ENCODE measurements around the gene LSM14B. TPM values are rescaled to one million over a fixed set of nuclear protein-coding genes. Genes with fewer than 3 reads are reported as not detected.
A peak's percentile ranks its signal among the peaks of the same experiment; 100 is the strongest.

LSM14B gene
- polyA plus RNA-seq, 4 donors, result 52.2 to 61.7 (median 53.4) TPM

DNA sequence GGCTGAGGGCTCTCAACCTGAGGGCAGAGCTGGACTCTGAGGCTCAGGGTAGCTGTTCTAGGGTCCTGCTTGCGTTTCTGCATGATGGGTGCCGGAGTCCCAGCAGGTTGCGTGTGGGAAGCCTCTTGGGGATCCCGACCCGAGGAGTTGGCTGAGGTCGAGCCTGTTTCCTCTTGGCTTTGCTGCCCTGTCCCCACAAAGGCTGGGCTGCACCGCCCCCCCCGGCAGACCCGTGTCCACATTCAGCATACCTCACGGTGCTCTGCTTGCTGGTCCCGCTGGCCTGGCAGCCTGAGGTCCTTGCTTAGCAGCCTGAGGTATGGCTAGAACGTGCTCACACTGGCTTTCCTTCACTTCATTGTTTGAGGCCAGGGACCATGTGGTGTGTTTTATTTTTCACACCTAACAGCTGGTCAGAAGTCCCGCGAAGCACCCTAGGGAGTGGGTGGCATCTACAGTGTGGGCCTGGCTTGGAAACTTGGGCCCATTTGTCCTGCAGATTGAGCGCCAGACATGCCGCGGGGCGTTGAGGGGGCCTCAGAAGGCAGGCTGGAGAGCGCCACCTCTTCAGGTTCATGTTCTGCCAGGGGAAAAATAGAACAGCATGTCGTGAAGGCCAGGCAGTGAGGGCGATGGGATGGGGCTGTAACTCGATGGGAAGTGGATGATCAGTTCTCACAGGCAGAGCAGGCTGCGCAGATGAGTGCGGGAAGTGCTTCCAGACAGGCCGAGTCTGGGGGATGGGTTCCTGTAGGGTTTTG lies 9.5 kb downstream of the LSM14B start:
- no peak for DNase-seq (ENCODE audit: low read depth in 4 of 4, low spot score in 3 of 4)

- no peak for DNase-seq (ENCODE audit: low read depth in 4 of 4, low spot score in 3 of 4)
These were observed 10.1 kb downstream of the LSM14B start for GRCh38 chr20:62132421-62132820.

DNA sequence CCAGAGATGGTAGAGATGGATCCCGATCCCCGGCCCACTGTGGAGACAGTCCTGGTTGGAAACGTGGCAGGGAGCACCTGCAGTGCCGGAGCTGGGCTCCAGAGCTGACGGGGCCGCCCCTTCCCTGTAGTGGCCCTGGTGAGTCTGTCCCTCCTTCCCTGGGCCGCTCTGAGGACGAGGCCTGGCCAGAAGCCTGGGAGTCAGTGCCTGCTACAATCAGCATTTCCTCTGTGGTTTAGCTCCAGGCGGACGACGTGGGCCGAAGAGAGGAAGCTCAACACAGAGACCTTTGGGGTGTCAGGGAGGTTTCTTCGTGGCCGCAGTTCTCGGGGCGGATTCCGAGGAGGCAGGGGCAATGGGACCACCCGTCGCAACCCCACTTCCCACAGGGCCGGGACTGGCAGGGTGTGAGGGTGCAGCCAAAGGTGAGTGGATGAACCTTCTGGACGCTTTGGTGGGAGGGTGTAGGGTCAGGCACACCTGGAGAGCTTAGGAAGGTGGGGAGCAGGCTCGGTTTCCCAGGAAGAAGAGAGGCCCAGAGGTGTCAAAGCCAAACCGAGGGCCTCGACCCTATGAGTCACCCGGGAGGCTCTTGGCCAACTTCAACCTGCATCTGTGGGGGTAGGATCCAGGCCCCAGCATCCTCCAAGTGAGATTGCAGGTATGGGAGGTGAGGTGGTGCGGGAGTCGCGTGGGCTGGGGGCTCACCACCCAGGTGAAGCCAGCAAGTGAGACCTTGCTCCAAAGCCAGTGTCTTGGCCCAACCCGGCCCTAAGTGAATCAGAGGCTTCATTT lies 11.0 kb downstream of the LSM14B start:
- no peak for DNase-seq (ENCODE audit: low read depth in 4 of 4, low spot score in 3 of 4)

GRCh38 chr20:62133864-62134263 lies 11.6 kb downstream of the LSM14B start:
- DNase-seq (ENCODE audit: low read depth in 4 of 4, low spot score in 3 of 4), result no peak

- no peak for DNase-seq (ENCODE audit: low read depth in 4 of 4, low spot score in 3 of 4)
These were observed 12.5 kb downstream of the LSM14B start for GRCh38 chr20:62134735-62135231.

GRCh38 chr20:62135573-62136266 lies 13.4 kb downstream of the LSM14B start:
- no peak for DNase-seq (ENCODE audit: low read depth in 4 of 4, low spot score in 3 of 4)

- DNase-seq (ENCODE audit: low read depth in 4 of 4, low spot score in 3 of 4), result no peak
These were observed 14.2 kb downstream of the LSM14B start for GRCh38 chr20:62136283-62137091.

DNA sequence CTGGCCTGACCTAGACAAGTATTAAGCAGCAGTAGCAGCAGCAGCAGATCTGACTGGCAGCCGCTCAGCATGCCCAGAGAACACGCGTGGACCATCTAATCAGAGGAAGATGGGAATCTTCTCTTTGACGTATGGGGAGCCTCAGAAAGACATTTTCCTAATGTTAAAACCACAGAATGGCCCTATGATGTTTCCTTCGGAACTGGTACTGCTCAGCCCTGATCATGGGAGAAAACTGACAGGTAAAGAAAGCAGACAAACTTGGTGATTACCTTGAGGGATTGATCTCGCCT lies 14.8 kb downstream of the LSM14B start:
- DNase-seq (ENCODE audit: low read depth in 4 of 4, low spot score in 3 of 4), result no peak

GRCh38 chr20:62137478-62138203 lies 15.4 kb downstream of the LSM14B start:
- DNase-seq (ENCODE audit: low read depth in 4 of 4, low spot score in 3 of 4), result no peak

DNA sequence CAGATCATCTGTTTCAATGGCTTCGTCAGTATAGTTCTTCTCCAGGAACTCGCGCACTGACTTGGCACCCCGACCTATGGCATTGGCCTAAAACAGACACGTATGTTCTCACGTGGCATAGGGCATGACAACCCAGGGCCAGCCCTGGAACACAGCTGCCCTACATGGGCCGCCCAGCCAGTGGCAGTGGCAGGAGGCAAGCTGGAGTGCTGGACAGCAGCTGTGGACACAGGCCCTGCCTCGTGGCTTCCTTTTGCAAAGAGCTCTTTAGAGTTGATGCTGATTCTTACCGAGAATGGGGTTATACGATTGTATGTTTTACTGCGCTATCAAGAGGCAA lies 15.9 kb downstream of the LSM14B start:
- no peak for DNase-seq (ENCODE audit: low read depth in 4 of 4, low spot score in 3 of 4)

DNA sequence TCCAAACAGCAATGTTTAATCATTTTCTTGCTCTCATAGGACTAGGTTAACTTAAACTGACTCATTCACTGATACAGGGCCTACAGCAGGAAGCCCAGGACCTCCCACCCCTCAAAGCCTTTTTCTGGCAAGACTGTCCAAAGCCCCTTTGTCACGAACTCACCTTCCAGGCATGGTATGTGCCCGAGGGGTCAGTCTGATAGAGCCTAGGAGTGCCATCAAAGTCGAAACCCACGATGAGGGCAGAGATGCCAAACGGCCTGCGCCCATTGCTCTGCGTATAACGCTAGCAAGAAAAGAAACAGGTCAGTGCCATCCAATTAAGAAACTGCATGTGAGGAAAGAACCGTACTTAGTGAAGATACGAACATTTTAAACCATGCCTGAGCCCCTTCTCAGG lies 16.6 kb downstream of the LSM14B start:
- DNase-seq (ENCODE audit: low read depth in 4 of 4, low spot score in 3 of 4), result no peak

- no peak for DNase-seq (ENCODE audit: low read depth in 4 of 4, low spot score in 3 of 4)
These were observed 17.4 kb downstream of the LSM14B start for GRCh38 chr20:62139636-62140035.

DNA sequence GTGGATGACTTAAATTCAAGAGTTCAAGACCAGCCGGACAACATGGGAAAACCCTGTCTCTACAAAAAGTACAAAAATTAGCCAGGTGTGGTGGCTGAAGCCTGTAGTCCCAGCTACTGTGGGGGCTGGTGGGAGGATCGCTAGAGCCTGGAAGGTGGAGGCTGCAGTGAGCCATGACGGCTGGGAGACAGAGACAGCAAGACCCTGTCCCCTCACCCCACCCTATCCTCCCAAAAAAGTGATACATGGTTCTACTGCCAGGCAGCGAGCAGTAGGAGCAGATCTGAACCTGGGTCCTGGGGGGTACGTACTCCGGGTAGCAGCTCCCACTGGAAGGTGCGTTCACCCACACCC lies 18.7 kb downstream of the LSM14B start:
- DNase-seq (ENCODE audit: low read depth in 4 of 4, low spot score in 3 of 4), result no peak

GRCh38 chr20:62141397-62142251 lies 19.3 kb downstream of the LSM14B start:
- no peak for DNase-seq (ENCODE audit: low read depth in 4 of 4, low spot score in 3 of 4)

GRCh38 chr20:62142252-62143080 lies 20.2 kb downstream of the LSM14B start:
- no peak for DNase-seq (ENCODE audit: low read depth in 4 of 4, low spot score in 3 of 4)

- peak in 2 of 4 donors; percentile 66 to 72 for DNase-seq (ENCODE audit: low read depth in 4 of 4, low spot score in 3 of 4)
These were observed 21.0 kb downstream of the LSM14B start, which contains the start of the genes PSMA7 and SS18L1 for GRCh38 chr20:62143081-62143956. Gene PSMA7, minus strand, starts transcription at chr20:62143394. Its CDS starts 91 bp downstream, at chr20:62143303. Gene SS18L1, plus strand, starts transcription at chr20:62143769. Its CDS starts 52 bp downstream, at chr20:62143821.

All from left renal pelvis (tissue), 4 donors.